ENCODE data around the gene MITF. TPM values are rescaled to one million over a fixed set of nuclear protein-coding genes. Genes with fewer than 3 reads are reported as not detected.

The MITF gene
- total and polyA plus RNA-seq, 10 donors, result 0.83 to 11.9 (median 6.2) TPM

- no peaks in the 10 kb centered on the region for H3K9me3 ChIP-seq
- WGBS, 5 donors, result 59 to 80% (median 66%) methylated on average over 4 of the region's 4 CpGs
- DNase-seq, result no peak
- H3K4me1 ChIP-seq, result no peaks in the 10 kb centered on the region
- no peak overlapping the region for H3K4me3 ChIP-seq
- no peaks in the 10 kb centered on the region for H3K27me3 ChIP-seq (replicated peaks in 1 of 7)
- H3K27ac ChIP-seq, result no peak overlapping the region
- H3K36me3 ChIP-seq, result no peaks in the 10 kb centered on the region
- no peak for TF ChIP-seq POLR2A (IDR thresholded peaks at IDR 0.05)
- TF ChIP-seq POLR2AphosphoS5 (IDR thresholded peaks at IDR 0.05), result no peak
- TF ChIP-seq CTCF (IDR thresholded peaks at IDR 0.05 in 8 of 11, conservative IDR thresholded peaks at IDR 0.05 in 3 of 11), result no peak
- intact Hi-C loops (cut with DNase I; ENCODE audit: low total_unique reads), result no loop called here
Measured at GRCh38 chr3:69803681-69804270, 64.5 kb downstream of the MITF start.

- Histone ChIP-seq H3K4me1 (no peaks in the 10 kb centered on the region), H3K4me3 (no peak overlapping the region), H3K27me3 (replicated peaks in 1 of 7) (no peaks in the 10 kb centered on the region), H3K36me3 (no peaks in the 10 kb centered on the region), H3K27ac (no peak overlapping the region), H3K9me3 (no peaks in the 10 kb centered on the region)
- 81 to 98% (median 83%) methylated on average over 4 of the region's 4 CpGs for WGBS, 5 donors
- intact Hi-C loops (cut with DNase I; ENCODE audit: low total_unique reads), result no loop called here
- no peak for TF ChIP-seq CTCF (IDR thresholded peaks at IDR 0.05 in 8 of 11, conservative IDR thresholded peaks at IDR 0.05 in 3 of 11)
- no peak for TF ChIP-seq POLR2AphosphoS5 (IDR thresholded peaks at IDR 0.05)
- no peak for TF ChIP-seq POLR2A (IDR thresholded peaks at IDR 0.05)
- DNase-seq, result no peak
Measured at GRCh38 chr3:69805491-69805890, 66.2 kb downstream of the MITF start.

GRCh38 chr3:69806735-69807438 lies 67.6 kb downstream of the MITF start:
- no peaks in the 10 kb centered on the region for H3K27me3 ChIP-seq (replicated peaks in 1 of 7)
- no peak overlapping the region for H3K27ac ChIP-seq
- intact Hi-C loops (cut with DNase I; ENCODE audit: low total_unique reads), result no loop called here
- TF ChIP-seq POLR2A (IDR thresholded peaks at IDR 0.05), result no peak
- no peak for TF ChIP-seq CTCF (IDR thresholded peaks at IDR 0.05 in 8 of 11, conservative IDR thresholded peaks at IDR 0.05 in 3 of 11)
- no peak for TF ChIP-seq POLR2AphosphoS5 (IDR thresholded peaks at IDR 0.05)
- 75 to 91% (median 79%) methylated on average over 1 of the region's 1 CpG for WGBS, 5 donors
- no peak overlapping the region for H3K4me3 ChIP-seq
- no peak for DNase-seq
- H3K36me3 ChIP-seq, result no peaks in the 10 kb centered on the region
- no peaks in the 10 kb centered on the region for H3K9me3 ChIP-seq
- H3K4me1 ChIP-seq, result no peaks in the 10 kb centered on the region

- Histone ChIP-seq H3K9me3 (no peaks in the 10 kb centered on the region), H3K27ac (no peak overlapping the region), H3K4me3 (no peak overlapping the region), H3K27me3 (replicated peaks in 1 of 7) (no peaks in the 10 kb centered on the region), H3K4me1 (no peaks in the 10 kb centered on the region), H3K36me3 (no peaks in the 10 kb centered on the region)
- TF ChIP-seq POLR2AphosphoS5 (IDR thresholded peaks at IDR 0.05) (no peak), POLR2A (IDR thresholded peaks at IDR 0.05) (no peak), CTCF (IDR thresholded peaks at IDR 0.05 in 8 of 11, conservative IDR thresholded peaks at IDR 0.05 in 3 of 11) (no peak)
- WGBS, 5 donors, result 85 to 98% (median 94%) methylated on average over 1 of the region's 1 CpG
- DNase-seq, result no peak
- intact Hi-C loops (cut with DNase I; ENCODE audit: low total_unique reads), result no loop called here
Measured at GRCh38 chr3:69807674-69808073, 68.4 kb downstream of the MITF start.

Measured in spleen (tissue), 11 donors.